H1 (cell line): ENCODE results near the gene RPS21. TPM values are rescaled to one million over a fixed set of nuclear protein-coding genes. Genes with fewer than 3 reads are reported as not detected.

Experiments used
- CTCF ChIA-PET: fragments of 300-600 bp; sonication (Branson Sonifier 250); formaldehyde crosslinking; loops from one replicate; lab custom pipeline; 2021; ENCODE audit not compliant: partially characterized antibody; lab: Charles Lee
- POLR2A ChIA-PET: fragments of 300-600 bp; sonication (Branson Sonifier 250); formaldehyde crosslinking; loops from one replicate; lab custom pipeline; 2021; ENCODE audit warnings: inconsistent platforms; ENCODE audit not compliant: partially characterized antibody; lab: Charles Lee
- DNase-seq, 2 experiments: peaks; one replicate each; pipeline versions ENCODE4 v3.0.0 to v3.0.0-alpha.2; 2010 to 2022; ENCODE audit warnings: low spot score in 2 of 2, low read depth in 1 of 2, mixed read lengths in 1 of 2
- FAIRE-seq: peaks from 2 replicates; lab custom pipeline; 2011; peaks lifted over from hg19 to GRCh38; lab: Jason Lieb, UNC
- H2AFZ ChIP-seq: 2 replicates; pipeline ENCODE4 v1.8.1; 2012; ENCODE audit warnings: low read length, inconsistent platforms
- H2AK5ac ChIP-seq: 2 replicates; pipeline ENCODE4 v1.6.1; 2013; ENCODE audit warnings: low read depth, low read length
- H2BK120ac ChIP-seq: replicated peaks from 2 replicates; pipeline ENCODE3; 2013; ENCODE audit warnings: low read depth, low read length, inconsistent platforms
- H2BK12ac ChIP-seq: 2 replicates; pipeline ENCODE4 v1.6.1; 2013; ENCODE audit warnings: low read depth, low read length
- H2BK15ac ChIP-seq: 2 replicates; pipeline ENCODE4 v1.6.1; 2013; ENCODE audit warnings: low read length
- H2BK20ac ChIP-seq: 2 replicates; pipeline ENCODE4 v1.6.1; 2013; ENCODE audit warnings: low read length
- H2BK5ac ChIP-seq: 2 replicates; pipeline ENCODE4 v1.6.1; 2013; ENCODE audit warnings: low read depth, low read length
- H3K14ac ChIP-seq: 2 replicates; pipeline ENCODE4 v1.6.1; 2013; ENCODE audit warnings: inconsistent platforms; ENCODE audit not compliant: insufficient read length
- H3K18ac ChIP-seq: 2 replicates; pipeline ENCODE4 v1.6.1; 2013; ENCODE audit warnings: low read length; ENCODE audit errors: extremely low read depth
- H3K23ac ChIP-seq: 2 replicates; pipeline ENCODE4 v1.6.1; 2013; ENCODE audit warnings: inconsistent platforms; ENCODE audit not compliant: insufficient read length
- H3K23me2 ChIP-seq: 2 replicates; pipeline ENCODE4 v1.6.1; 2013; ENCODE audit warnings: low read depth, low read length
- H3K27ac ChIP-seq: 2 replicates; pipeline ENCODE4 v1.6.1; 2011; ENCODE audit warnings: low read depth, low read length, inconsistent platforms
- H3K27me3 ChIP-seq, 4 experiments: replicated peaks in 1 of 4; 1 replicate in 1 of 4; 2 replicates in 3 of 4; pipeline versions ENCODE4 v1.6.1 to v1.8.1; 2011 to 2013; ENCODE audit warnings: low read length in 3 of 4, mild to moderate bottlenecking in 3 of 4, inconsistent platforms in 2 of 4, mixed read lengths in 2 of 4, moderate library complexity in 1 of 4; ENCODE audit not compliant: control insufficient read depth in 3 of 4, insufficient read depth in 3 of 4; ENCODE audit errors: extremely low read depth in 1 of 4
- H3K36me3 ChIP-seq, 4 experiments: 2 replicates each; pipeline versions ENCODE4 v1.6.1 to v1.8.1; 2011 to 2013; ENCODE audit warnings: mild to moderate bottlenecking in 4 of 4, low read length in 3 of 4, moderate library complexity in 2 of 4, control low read depth in 1 of 4, inconsistent platforms in 1 of 4; ENCODE audit not compliant: insufficient read depth in 4 of 4, control insufficient read depth in 2 of 4
- H3K4ac ChIP-seq: replicated peaks from 2 replicates; pipeline ENCODE3; 2013; ENCODE audit warnings: low read length, low read depth, mixed read lengths, inconsistent platforms; ENCODE audit not compliant: insufficient read length
- H3K4me1 ChIP-seq, 4 experiments: replicated peaks in 1 of 4; 1 replicate in 1 of 4; 2 replicates in 3 of 4; pipeline versions ENCODE4 v1.6.1 to v1.8.1; 2011 to 2013; ENCODE audit warnings: low read length in 3 of 4, inconsistent platforms in 2 of 4, mixed read lengths in 1 of 4; ENCODE audit not compliant: insufficient read depth in 4 of 4, control insufficient read depth in 3 of 4
- H3K4me2 ChIP-seq, 2 experiments: 2 replicates each; pipeline versions ENCODE4 v1.6.1 to v1.8.1; 2011 to 2013; ENCODE audit warnings: low read depth in 2 of 2, low read length in 2 of 2, control low read depth in 1 of 2, inconsistent platforms in 1 of 2, mild to moderate bottlenecking in 1 of 2; ENCODE audit not compliant: insufficient read depth in 1 of 2
- H3K4me3 ChIP-seq, 4 experiments: fragments of 200-600, 300-600 bp in 1 of 4; sonication (generic), shearing (Covaris generic), sonication (Bioruptor Twin) in 1 of 4; 2 replicates each; pipeline versions ENCODE4 v1.5.1 to v1.8.1; 2011 to 2016; ENCODE audit warnings: low read length in 4 of 4, low read depth in 3 of 4, control low read depth in 2 of 4, inconsistent platforms in 2 of 4, mild to moderate bottlenecking in 2 of 4, mixed read lengths in 1 of 4, moderate library complexity in 1 of 4; ENCODE audit not compliant: insufficient read depth in 2 of 4; ENCODE audit errors: extremely low read depth in 1 of 4
- H3K56ac ChIP-seq: replicated peaks from 2 replicates; pipeline ENCODE3; 2013; ENCODE audit warnings: low read depth, mild to moderate bottlenecking, mixed read lengths, low read length, inconsistent platforms; ENCODE audit not compliant: insufficient read length
- H3K79me1 ChIP-seq: 2 replicates; pipeline ENCODE4 v1.6.1; 2013; ENCODE audit warnings: low read depth, low read length, control low read depth
- H3K79me2 ChIP-seq, 2 experiments: 2 replicates each; pipeline versions ENCODE4 v1.6.1 to v1.8.1; 2012 to 2013; ENCODE audit warnings: low read length in 2 of 2, mild to moderate bottlenecking in 2 of 2, inconsistent platforms in 1 of 2; ENCODE audit not compliant: insufficient read depth in 2 of 2, control insufficient read depth in 1 of 2
- H3K9ac ChIP-seq, 4 experiments: replicated peaks in 1 of 4; 1 replicate in 1 of 4; 2 replicates in 3 of 4; pipeline versions ENCODE4 v1.6.1 to v1.8.1; 2011 to 2013; ENCODE audit warnings: low read depth in 3 of 4, low read length in 3 of 4, control low read depth in 2 of 4, mild to moderate bottlenecking in 2 of 4, moderate library complexity in 2 of 4, inconsistent platforms in 1 of 4; ENCODE audit errors: extremely low read depth in 1 of 4
- H3K9me3 ChIP-seq, 2 experiments: 2 replicates each; pipeline versions ENCODE4 v1.6.1 to v1.8.1; 2012 to 2013; ENCODE audit warnings: mild to moderate bottlenecking in 2 of 2, moderate library complexity in 2 of 2, control low read depth in 1 of 2, inconsistent platforms in 1 of 2, low read depth in 1 of 2, low read length in 1 of 2, mixed read lengths in 1 of 2; ENCODE audit not compliant: insufficient read depth in 2 of 2
- H4K20me1 ChIP-seq, 2 experiments: replicated peaks in 1 of 2; 2 replicates each; pipeline versions ENCODE3 to v1.8.1; 2011 to 2013; ENCODE audit warnings: inconsistent platforms in 2 of 2, low read length in 2 of 2, mild to moderate bottlenecking in 1 of 2; ENCODE audit not compliant: insufficient read depth in 2 of 2, control insufficient read depth in 1 of 2
- H4K5ac ChIP-seq: 2 replicates; pipeline ENCODE4 v1.6.1; 2013; ENCODE audit warnings: low read length, low read depth, mixed read lengths, inconsistent platforms; ENCODE audit not compliant: insufficient read length
- H4K8ac ChIP-seq: 2 replicates; pipeline ENCODE4 v1.8.0; 2013; ENCODE audit warnings: mild to moderate bottlenecking, moderate library complexity, low read length, inconsistent platforms; ENCODE audit not compliant: insufficient read depth; ENCODE audit errors: extremely low read depth
- H4K91ac ChIP-seq: replicated peaks from 2 replicates; pipeline ENCODE3; 2013; ENCODE audit warnings: low read length, mixed read lengths, inconsistent platforms; ENCODE audit not compliant: insufficient read length
- EGR1 ChIP-seq: IDR thresholded peaks from 2 replicates; pipeline ENCODE4 v1.6.1; 2011; ENCODE audit warnings: low read depth, low read length, borderline replicate concordance
- POLR2A ChIP-seq, 2 experiments: IDR thresholded peaks; 1 replicate in 1 of 2; 2 replicates in 1 of 2; pipeline ENCODE4 v1.6.1; 2011; ENCODE audit warnings: low read depth in 2 of 2, low read length in 2 of 2, mild to moderate bottlenecking in 2 of 2; ENCODE audit errors: control extremely low read depth in 1 of 2
- POLR2AphosphoS5 ChIP-seq: IDR thresholded peaks from 2 replicates; pipeline ENCODE4 v1.6.1; 2011; ENCODE audit warnings: low read depth, low read length
- WGBS, 2 experiments: shearing (Covaris generic) in 1 of 2; methylation state at CpG; one replicate each; pipeline versions ENCODE4 v1.1.6 to v1.1.7; 2013 to 2015; ENCODE audit warnings: low lambda C conversion rate in 2 of 2, mixed read lengths in 2 of 2, inconsistent platforms in 1 of 2, low coverage in 1 of 2, missing lambda C conversion rate in 1 of 2; ENCODE audit not compliant: insufficient replicate concordance in 2 of 2, insufficient coverage in 1 of 2, insufficient read length in 1 of 2; ENCODE audit errors: extremely low coverage in 1 of 2, missing lambda C conversion rate in 1 of 2; 5-methylcytosine and 5-hydroxymethylcytosine counted together
- polyA plus RNA-seq, 7 experiments: library from polyadenylated mRNA; depleted of rRNA in 3 of 7; stranded (reverse) in 5 of 7; unstranded in 2 of 7; fragments of >200 nt in 5 of 7; fragments of 200-250 nt in 2 of 7; gene quantifications; 1 replicate in 5 of 7; 2 replicates in 1 of 7; 4 replicates in 1 of 7; pipeline versions ENCODE4 v1.2.1 to v1.2.3, GENCODE V29; 2011 to 2013; ENCODE audit warnings: missing spikeins in 2 of 7, mixed read lengths in 2 of 7
- total RNA-seq: library from RNA; stranded (reverse); fragmentation: NEBNext Ultra II Directional; extraction: Animal tissue kit (Norgen Biotek cat#: 25700); gene quantifications from 2 replicates; pipeline ENCODE4 v1.2.1, GENCODE V29; 2021

RPS21 gene
- total and polyA plus RNA-seq, 2 of the 8 experiments (the other 6 are each of a cell fraction or from before 2014, with no cell fraction given): 1,787 to 7,219 TPM

DNA sequence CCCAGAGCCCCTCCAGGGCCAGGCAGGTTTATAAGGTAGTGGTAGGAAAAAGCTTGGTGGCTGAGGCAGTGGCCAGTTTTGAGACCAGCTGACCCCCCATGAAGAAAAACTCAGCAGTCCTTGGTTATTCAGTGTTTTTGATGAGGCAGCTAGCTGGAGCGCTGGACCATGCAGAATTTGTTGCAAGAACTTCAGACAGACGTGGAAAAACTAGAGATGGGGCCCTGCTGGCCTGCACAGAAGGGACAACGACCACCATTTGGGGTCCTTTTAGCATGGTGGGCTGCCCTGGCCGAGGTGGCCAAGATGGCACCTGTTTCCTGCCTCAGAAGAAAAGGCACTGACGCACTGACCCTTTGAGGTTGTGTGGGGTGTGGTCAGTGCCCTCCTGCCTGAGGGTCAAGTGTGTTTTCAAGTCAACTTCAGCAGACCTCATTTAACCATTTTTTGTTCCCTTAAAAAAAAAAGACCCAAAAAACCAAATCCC is 2.7 kb downstream of the RPS21 start:
- H3K4ac ChIP-seq: no peak overlapping the region
- no peaks in the 10 kb centered on the region for H3K9me3 ChIP-seq
- H3K4me1 ChIP-seq: peaks cover 0 to 8% (median 2%) of the 10 kb centered on the region in 4 experiments; a peak in 5 of 7 replicates
- peaks cover 8 to 19% of the 10 kb centered on the region in 2 experiments for H4K20me1 ChIP-seq
- FAIRE-seq (no peak), DNase-seq (no peak)
- no peak overlapping the region for H4K5ac ChIP-seq
- ChIA-PET POLR2A (interaction anchor here (0.6 to 9.0 kb wide), 18 partner anchors 9 to 91 kb away, joined by 3 to 176 read pairs (median 6); partner anchors contain the start of genes ADRM1 and LAMA5), CTCF (interaction anchor here (0.8 to 9.6 kb wide), 4 partner anchors 13 to 84 kb away, joined by 3 to 103 read pairs (median 3); no protein-coding TSS in a partner anchor)
- H3K9ac ChIP-seq: no peak overlapping the region
- no peak overlapping the region for H4K91ac ChIP-seq
- no peak overlapping the region for H2BK5ac ChIP-seq
- H3K4me3 ChIP-seq: no peak overlapping the region
- H3K18ac ChIP-seq: no peak overlapping the region
- TF ChIP-seq POLR2A (IDR thresholded peaks at IDR 0.05; ENCODE audit: control extremely low read depth in 1 of 2, low read depth in 2 of 2, low read length in 2 of 2) (peak; percentile 14 to 26; a peak in 2 of 3 replicates), POLR2AphosphoS5 (peak; percentile 74; the same call in 1 of the 2 replicates), EGR1 (no peak)
- no peak overlapping the region for H4K8ac ChIP-seq
- H2BK20ac ChIP-seq: no peak overlapping the region
- H3K23ac ChIP-seq: no peak overlapping the region
- no peak overlapping the region for H2BK15ac ChIP-seq
- H3K36me3 ChIP-seq: peaks cover 18 to 24% (median 21%) of the 10 kb centered on the region in 4 experiments
- peaks cover 4 to 34% of the 10 kb centered on the region in 2 experiments; a peak in 3 of 4 replicates for H3K79me2 ChIP-seq
- H3K56ac ChIP-seq: no peak overlapping the region
- H2AK5ac ChIP-seq: no peak overlapping the region
- no peak overlapping the region for H2BK12ac ChIP-seq
- peaks cover 11% of the 10 kb centered on the region; the same call in 1 of the 2 replicates for H3K23me2 ChIP-seq
- no peaks in the 10 kb centered on the region for H3K27me3 ChIP-seq
- peaks cover 10% of the 10 kb centered on the region for H3K79me1 ChIP-seq
- no peak overlapping the region for H3K27ac ChIP-seq
- no peak overlapping the region for H2BK120ac ChIP-seq
- no peak overlapping the region for H3K4me2 ChIP-seq
- no peak overlapping the region for H2AFZ ChIP-seq
- no peak overlapping the region for H3K14ac ChIP-seq
- 80% methylated on average over 5 of the region's 5 CpGs; no CpG with 5 or more reads in 1 of the 2 experiments for WGBS, 2 experiments
